ENCODE results near the gene SGSM1.

SGSM1 gene

GRCh38 chr22:24822471-24822870 lies 16.5 kb downstream of the SGSM1 start:
- H3K36me3 ChIP-seq (ENCODE audit: insufficient read depth, low read length): no peaks in the 10 kb centered on the region
- H3K27ac ChIP-seq (ENCODE audit: low read length): no peak overlapping the region
- no peak overlapping the region for H3K4me3 ChIP-seq (ENCODE audit: low read depth in 1 of 2, low read length in 2 of 2)
- ATAC-seq (ENCODE audit: insufficient read depth, low read depth): no peak
- peaks cover 5% of the 10 kb centered on the region for H3K27me3 ChIP-seq (ENCODE audit: insufficient read depth, low read length, poor library complexity)
- no peaks in the 10 kb centered on the region for H4K20me1 ChIP-seq (ENCODE audit: insufficient read depth, low read length)
- no peaks in the 10 kb centered on the region for H3K79me2 ChIP-seq (ENCODE audit: insufficient read depth, low read length)
- H3K4me1 ChIP-seq (ENCODE audit: insufficient read depth, low read length): no peaks in the 10 kb centered on the region
- no peak for TF ChIP-seq EZH2 (IDR thresholded peaks at IDR 0.05; ENCODE audit: borderline replicate concordance, low read depth, low read length, severe bottlenecking)
- TF ChIP-seq, protein P1, sequence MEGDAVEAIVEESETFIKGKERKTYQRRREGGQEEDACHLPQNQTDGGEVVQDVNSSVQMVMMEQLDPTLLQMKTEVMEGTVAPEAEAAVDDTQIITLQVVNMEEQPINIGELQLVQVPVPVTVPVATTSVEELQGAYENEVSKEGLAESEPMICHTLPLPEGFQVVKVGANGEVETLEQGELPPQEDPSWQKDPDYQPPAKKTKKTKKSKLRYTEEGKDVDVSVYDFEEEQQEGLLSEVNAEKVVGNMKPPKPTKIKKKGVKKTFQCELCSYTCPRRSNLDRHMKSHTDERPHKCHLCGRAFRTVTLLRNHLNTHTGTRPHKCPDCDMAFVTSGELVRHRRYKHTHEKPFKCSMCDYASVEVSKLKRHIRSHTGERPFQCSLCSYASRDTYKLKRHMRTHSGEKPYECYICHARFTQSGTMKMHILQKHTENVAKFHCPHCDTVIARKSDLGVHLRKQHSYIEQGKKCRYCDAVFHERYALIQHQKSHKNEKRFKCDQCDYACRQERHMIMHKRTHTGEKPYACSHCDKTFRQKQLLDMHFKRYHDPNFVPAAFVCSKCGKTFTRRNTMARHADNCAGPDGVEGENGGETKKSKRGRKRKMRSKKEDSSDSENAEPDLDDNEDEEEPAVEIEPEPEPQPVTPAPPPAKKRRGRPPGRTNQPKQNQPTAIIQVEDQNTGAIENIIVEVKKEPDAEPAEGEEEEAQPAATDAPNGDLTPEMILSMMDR (IDR thresholded peaks at IDR 0.05; ENCODE audit: borderline replicate concordance, extremely low read depth, low read length, poor library complexity, severe bottlenecking): no peak
- H3K4me2 ChIP-seq (ENCODE audit: insufficient read depth, low read length): no peak overlapping the region
- no peak overlapping the region for H3K9ac ChIP-seq (ENCODE audit: low read depth, low read length)
- no peak overlapping the region for H2AFZ ChIP-seq (ENCODE audit: low read depth, low read length)
- no peaks in the 10 kb centered on the region for H3K9me3 ChIP-seq (ENCODE audit: insufficient read depth, low read length, severe bottlenecking)
- DNase-seq: no peak

- H3K4me1 ChIP-seq (ENCODE audit: insufficient read depth, low read length): no peaks in the 10 kb centered on the region
- TF ChIP-seq EZH2 (IDR thresholded peaks at IDR 0.05; ENCODE audit: borderline replicate concordance, low read depth, low read length, severe bottlenecking): no peak
- TF ChIP-seq, protein P1 (IDR thresholded peaks at IDR 0.05; ENCODE audit: borderline replicate concordance, extremely low read depth, low read length, poor library complexity, severe bottlenecking): no peak
- DNase-seq (no peak), ATAC-seq (ENCODE audit: insufficient read depth, low read depth) (no peak)
- no peaks in the 10 kb centered on the region for H3K36me3 ChIP-seq (ENCODE audit: insufficient read depth, low read length)
- H4K20me1 ChIP-seq (ENCODE audit: insufficient read depth, low read length): no peaks in the 10 kb centered on the region
- H3K4me3 ChIP-seq (ENCODE audit: low read depth in 1 of 2, low read length in 2 of 2): no peak overlapping the region
- H3K27me3 ChIP-seq (ENCODE audit: insufficient read depth, low read length, poor library complexity): peaks cover 5% of the 10 kb centered on the region
- no peak overlapping the region for H2AFZ ChIP-seq (ENCODE audit: low read depth, low read length)
- no peak overlapping the region for H3K27ac ChIP-seq (ENCODE audit: low read length)
- no peaks in the 10 kb centered on the region for H3K9me3 ChIP-seq (ENCODE audit: insufficient read depth, low read length, severe bottlenecking)
- no peak overlapping the region for H3K9ac ChIP-seq (ENCODE audit: low read depth, low read length)
- no peaks in the 10 kb centered on the region for H3K79me2 ChIP-seq (ENCODE audit: insufficient read depth, low read length)
- no peak overlapping the region for H3K4me2 ChIP-seq (ENCODE audit: insufficient read depth, low read length)
Observed at GRCh38 chr22:24823787-24824186, 17.8 kb downstream of the SGSM1 start.

GRCh38 chr22:24824250-24824649 lies 18.2 kb downstream of the SGSM1 start:
- Histone ChIP-seq H3K4me3 (ENCODE audit: low read depth in 1 of 2, low read length in 2 of 2) (no peak overlapping the region), H3K9me3 (ENCODE audit: insufficient read depth, low read length, severe bottlenecking) (no peaks in the 10 kb centered on the region), H2AFZ (ENCODE audit: low read depth, low read length) (no peak overlapping the region), H3K4me2 (ENCODE audit: insufficient read depth, low read length) (no peak overlapping the region), H3K36me3 (ENCODE audit: insufficient read depth, low read length) (no peaks in the 10 kb centered on the region), H3K4me1 (ENCODE audit: insufficient read depth, low read length) (no peaks in the 10 kb centered on the region), H3K9ac (ENCODE audit: low read depth, low read length) (no peak overlapping the region), H4K20me1 (ENCODE audit: insufficient read depth, low read length) (no peaks in the 10 kb centered on the region), H3K27me3 (ENCODE audit: insufficient read depth, low read length, poor library complexity) (peaks cover 5% of the 10 kb centered on the region), H3K27ac (ENCODE audit: low read length) (no peak overlapping the region), H3K79me2 (ENCODE audit: insufficient read depth, low read length) (no peaks in the 10 kb centered on the region)
- no peak for TF ChIP-seq EZH2 (IDR thresholded peaks at IDR 0.05; ENCODE audit: borderline replicate concordance, low read depth, low read length, severe bottlenecking)
- TF ChIP-seq, protein P1 (IDR thresholded peaks at IDR 0.05; ENCODE audit: borderline replicate concordance, extremely low read depth, low read length, poor library complexity, severe bottlenecking): no peak
- no peak for DNase-seq
- ATAC-seq (ENCODE audit: insufficient read depth, low read depth): no peak

DNA sequence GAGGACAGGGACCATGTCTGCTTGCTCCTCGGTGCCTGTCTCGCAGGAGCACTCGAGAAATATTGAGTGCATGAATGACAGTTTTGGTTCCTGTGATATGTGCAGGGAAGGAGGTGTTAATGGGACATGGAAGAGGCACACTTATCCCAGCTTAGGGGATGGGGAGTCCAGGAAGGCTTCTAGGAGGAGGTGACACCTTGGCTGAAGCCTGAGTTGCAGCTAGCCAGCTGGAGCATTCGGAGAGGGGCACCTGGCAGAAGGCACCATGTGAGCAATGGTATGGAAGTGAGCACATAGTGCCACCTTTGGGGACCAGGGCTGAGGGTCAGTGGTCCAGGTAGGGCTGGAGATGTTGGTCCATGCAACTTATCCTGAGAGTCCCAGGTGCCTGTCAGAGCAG lies 18.9 kb downstream of the SGSM1 start:
- DNase-seq (no peak), ATAC-seq (ENCODE audit: insufficient read depth, low read depth) (no peak)
- H3K4me2 ChIP-seq (ENCODE audit: insufficient read depth, low read length): no peak overlapping the region
- H3K79me2 ChIP-seq (ENCODE audit: insufficient read depth, low read length): no peaks in the 10 kb centered on the region
- peaks cover 5% of the 10 kb centered on the region for H3K27me3 ChIP-seq (ENCODE audit: insufficient read depth, low read length, poor library complexity)
- TF ChIP-seq, protein P1 (IDR thresholded peaks at IDR 0.05; ENCODE audit: borderline replicate concordance, extremely low read depth, low read length, poor library complexity, severe bottlenecking): no peak
- TF ChIP-seq EZH2 (IDR thresholded peaks at IDR 0.05; ENCODE audit: borderline replicate concordance, low read depth, low read length, severe bottlenecking): no peak
- H2AFZ ChIP-seq (ENCODE audit: low read depth, low read length): no peak overlapping the region
- H3K9me3 ChIP-seq (ENCODE audit: insufficient read depth, low read length, severe bottlenecking): no peaks in the 10 kb centered on the region
- no peaks in the 10 kb centered on the region for H3K36me3 ChIP-seq (ENCODE audit: insufficient read depth, low read length)
- no peak overlapping the region for H3K27ac ChIP-seq (ENCODE audit: low read length)
- no peak overlapping the region for H3K4me3 ChIP-seq (ENCODE audit: low read depth in 1 of 2, low read length in 2 of 2)
- no peaks in the 10 kb centered on the region for H4K20me1 ChIP-seq (ENCODE audit: insufficient read depth, low read length)
- H3K4me1 ChIP-seq (ENCODE audit: insufficient read depth, low read length): no peaks in the 10 kb centered on the region
- H3K9ac ChIP-seq (ENCODE audit: low read depth, low read length): no peak overlapping the region

All from DND-41 (cell line).